Measurements from ENCODE around the gene LRRC8B. TPM values are rescaled to one million over a fixed set of nuclear protein-coding genes. Genes with fewer than 3 reads are reported as not detected.

Gene LRRC8B
- polyA plus RNA-seq, 1 of the 3 experiments (the other 2 are of a cell fraction): 3.7 TPM

DNA sequence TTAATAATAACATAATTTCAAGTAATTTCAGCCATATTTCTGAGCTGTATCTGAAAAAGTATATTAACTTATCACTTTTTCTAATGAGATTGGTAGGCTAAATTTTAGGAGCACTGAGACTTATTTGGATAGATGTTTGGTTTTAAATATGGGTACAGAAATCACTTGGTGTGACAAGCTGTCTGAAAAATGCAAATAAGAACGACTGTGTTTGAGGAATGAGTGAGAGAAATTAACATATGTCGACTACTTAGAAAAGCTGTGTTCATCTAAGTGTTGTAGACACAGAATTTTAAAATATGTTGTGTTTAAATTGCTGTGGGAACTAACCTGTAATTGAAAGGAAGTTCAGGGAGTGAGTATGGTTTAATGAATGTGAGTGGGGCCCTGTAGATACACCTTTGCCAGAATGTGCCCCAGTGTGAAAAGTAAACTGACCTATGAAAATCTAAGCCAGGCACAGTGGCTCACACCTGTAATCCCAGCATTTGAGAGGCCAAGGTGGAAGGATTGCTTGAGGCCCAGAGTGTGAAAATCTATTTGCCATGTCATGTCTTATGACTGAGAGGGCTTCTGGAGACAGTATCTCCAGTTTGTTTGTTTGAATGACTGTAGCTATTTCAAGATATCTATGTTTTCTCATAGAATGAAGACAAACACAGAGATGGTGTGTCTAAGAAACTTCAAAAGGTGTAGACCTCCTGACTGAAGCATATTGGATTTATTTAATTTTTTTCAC, 54.5 kb downstream of the LRRC8B start:
- Histone ChIP-seq H3K27ac (ENCODE audit: low read depth in 2 of 2, low read length in 1 of 2) (no peak overlapping the region), H3K9me2 (no peaks in the 10 kb centered on the region), H3F3A (replicated peaks; ENCODE audit: insufficient read depth) (no peaks in the 10 kb centered on the region), H4K20me1 (ENCODE audit: insufficient read depth) (no peaks in the 10 kb centered on the region), H3K79me2 (ENCODE audit: insufficient read depth) (no peaks in the 10 kb centered on the region), H3K36me3 (replicated peaks in 1 of 2; ENCODE audit: control insufficient read depth in 1 of 2, insufficient read depth in 2 of 2, low read length in 1 of 2) (peaks cover 0 to 33% of the 10 kb centered on the region in 2 experiments), H3K4me2 (no peak overlapping the region), H2AFZ (ENCODE audit: low read depth) (no peak overlapping the region), H3K27me3 (ENCODE audit: insufficient read depth) (no peaks in the 10 kb centered on the region), H3K4me1 (ENCODE audit: control insufficient read depth in 1 of 2, insufficient read depth in 2 of 2, low read depth in 1 of 2, low read length in 1 of 2) (peaks cover 3 to 4% of the 10 kb centered on the region in 2 experiments; a peak in 3 of 4 replicates), H3K9me3 (no peaks in the 10 kb centered on the region), H3K9ac (no peak overlapping the region), H3K4me3 (ENCODE audit: low read depth in 2 of 2, low read length in 1 of 2) (no peak overlapping the region)
- TF ChIP-seq CHD2 (IDR thresholded peaks at IDR 0.05; ENCODE audit: low read length, partially characterized antibody) (no peak), SMC3 (IDR thresholded peaks at IDR 0.05; ENCODE audit: low read depth, low read length) (no peak), RAD21 (IDR thresholded peaks at IDR 0.05; ENCODE audit: low read length) (no peak), SIN3A (IDR thresholded peaks at IDR 0.05; ENCODE audit: borderline replicate concordance, low read depth, low read length) (no peak), RCOR1 (IDR thresholded peaks at IDR 0.05; ENCODE audit: low read length) (no peak)
- no peak for DNase-seq
- 91% methylated on average over 2 of the region's 2 CpGs for WGBS (ENCODE audit: low lambda C conversion rate)
- ChIA-PET CTCF (interaction anchor here (1.0 to 3.5 kb wide), 7 partner anchors 11 to 184 kb away, joined by 3 to 21 read pairs (median 4); no protein-coding TSS in a partner anchor), POLR2A (no interaction called here)

- POLR2A ChIA-PET: no interaction called here
- 96% methylated on average over 7 of the region's 7 CpGs for WGBS (ENCODE audit: low lambda C conversion rate)
Measured at GRCh38 chr1:89580036-89580435, 55.4 kb downstream of the LRRC8B start.

More at GRCh38 chr1:89580036-89580435, 55.4 kb downstream of the LRRC8B start:
- Histone ChIP-seq H3K9me3 (no peaks in the 10 kb centered on the region), H3K4me2 (no peak overlapping the region), H2AFZ (ENCODE audit: low read depth) (no peak overlapping the region), H3K79me2 (ENCODE audit: insufficient read depth) (no peaks in the 10 kb centered on the region), H3K4me1 (ENCODE audit: control insufficient read depth in 1 of 2, insufficient read depth in 2 of 2, low read depth in 1 of 2, low read length in 1 of 2) (peaks cover 3 to 4% of the 10 kb centered on the region in 2 experiments; a peak in 3 of 4 replicates), H4K20me1 (ENCODE audit: insufficient read depth) (no peaks in the 10 kb centered on the region), H3F3A (replicated peaks; ENCODE audit: insufficient read depth) (no peaks in the 10 kb centered on the region), H3K36me3 (replicated peaks in 1 of 2; ENCODE audit: control insufficient read depth in 1 of 2, insufficient read depth in 2 of 2, low read length in 1 of 2) (peaks cover 0 to 42% of the 10 kb centered on the region in 2 experiments), H3K9ac (no peak overlapping the region), H3K27me3 (ENCODE audit: insufficient read depth) (no peaks in the 10 kb centered on the region), H3K4me3 (ENCODE audit: low read depth in 2 of 2, low read length in 1 of 2) (no peak overlapping the region), H3K27ac (ENCODE audit: low read depth in 2 of 2, low read length in 1 of 2) (no peak overlapping the region), H3K9me2 (no peaks in the 10 kb centered on the region)
- TF ChIP-seq, protein P1, sequence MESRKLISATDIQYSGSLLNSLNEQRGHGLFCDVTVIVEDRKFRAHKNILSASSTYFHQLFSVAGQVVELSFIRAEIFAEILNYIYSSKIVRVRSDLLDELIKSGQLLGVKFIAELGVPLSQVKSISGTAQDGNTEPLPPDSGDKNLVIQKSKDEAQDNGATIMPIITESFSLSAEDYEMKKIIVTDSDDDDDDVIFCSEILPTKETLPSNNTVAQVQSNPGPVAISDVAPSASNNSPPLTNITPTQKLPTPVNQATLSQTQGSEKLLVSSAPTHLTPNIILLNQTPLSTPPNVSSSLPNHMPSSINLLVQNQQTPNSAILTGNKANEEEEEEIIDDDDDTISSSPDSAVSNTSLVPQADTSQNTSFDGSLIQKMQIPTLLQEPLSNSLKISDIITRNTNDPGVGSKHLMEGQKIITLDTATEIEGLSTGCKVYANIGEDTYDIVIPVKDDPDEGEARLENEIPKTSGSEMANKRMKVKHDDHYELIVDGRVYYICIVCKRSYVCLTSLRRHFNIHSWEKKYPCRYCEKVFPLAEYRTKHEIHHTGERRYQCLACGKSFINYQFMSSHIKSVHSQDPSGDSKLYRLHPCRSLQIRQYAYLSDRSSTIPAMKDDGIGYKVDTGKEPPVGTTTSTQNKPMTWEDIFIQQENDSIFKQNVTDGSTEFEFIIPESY (IDR thresholded peaks at IDR 0.05; ENCODE audit: borderline replicate concordance, low read depth): no peak
- TF ChIP-seq SMC3 (IDR thresholded peaks at IDR 0.05; ENCODE audit: low read depth, low read length) (no peak), RCOR1 (IDR thresholded peaks at IDR 0.05; ENCODE audit: low read length) (no peak), JUND (IDR thresholded peaks at IDR 0.05) (no peak), NRF1 (IDR thresholded peaks at IDR 0.05; ENCODE audit: low read depth, low read length) (no peak), EZH2phosphoT487 (IDR thresholded peaks at IDR 0.05; ENCODE audit: borderline replicate concordance, low read depth) (no peak), FOSL2 (IDR thresholded peaks at IDR 0.05; ENCODE audit: borderline replicate concordance, low read depth) (no peak), MXI1 (IDR thresholded peaks at IDR 0.05; ENCODE audit: low read depth, low read length) (no peak)
- CTCF ChIA-PET: interaction anchor here (1.0 to 3.5 kb wide), 6 partner anchors 10 to 183 kb away, joined by 3 to 21 read pairs (median 4); no protein-coding TSS in a partner anchor
- no peak for DNase-seq
